ENCODE data around the gene OSBPL6.
A peak's percentile ranks its signal among the peaks of the same experiment; 100 is the strongest.
"Not testable (repeated sequence)": the region's sequence is repeated elsewhere in the genome, so short reads cannot be mapped to it uniquely, and the experiment has no call there.

OSBPL6 gene

DNA sequence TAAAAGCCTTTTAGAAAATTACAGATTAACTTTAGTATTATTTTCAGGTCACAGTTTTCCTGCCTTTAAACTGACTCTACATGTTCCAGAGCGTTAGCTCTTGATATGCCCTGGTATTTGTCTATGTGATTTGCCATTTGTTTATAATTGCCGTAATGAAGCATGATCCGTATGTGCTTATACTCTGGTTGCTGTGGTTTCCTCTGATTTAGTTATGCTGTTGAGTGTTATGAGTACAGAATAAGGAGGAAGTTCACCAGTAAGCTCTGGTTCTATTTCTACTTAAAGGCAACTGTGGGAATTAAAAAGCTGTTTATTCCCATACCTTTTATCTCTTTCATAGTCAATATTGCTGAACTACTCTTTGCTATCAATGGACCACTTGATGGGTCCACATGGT, 123.5 kb downstream of the OSBPL6 start:
- intact Hi-C loops (cut with DNase I), result no loop called here
- DNase-seq, result no peak

- no peak for DNase-seq
- intact Hi-C loops (cut with DNase I), result no loop called here
Observed at GRCh38 chr2:178320011-178320585, 125.8 kb downstream of the OSBPL6 start.

GRCh38 chr2:178322068-178322467, 127.8 kb downstream of the OSBPL6 start:
- intact Hi-C loops (cut with DNase I), result no loop called here

DNA sequence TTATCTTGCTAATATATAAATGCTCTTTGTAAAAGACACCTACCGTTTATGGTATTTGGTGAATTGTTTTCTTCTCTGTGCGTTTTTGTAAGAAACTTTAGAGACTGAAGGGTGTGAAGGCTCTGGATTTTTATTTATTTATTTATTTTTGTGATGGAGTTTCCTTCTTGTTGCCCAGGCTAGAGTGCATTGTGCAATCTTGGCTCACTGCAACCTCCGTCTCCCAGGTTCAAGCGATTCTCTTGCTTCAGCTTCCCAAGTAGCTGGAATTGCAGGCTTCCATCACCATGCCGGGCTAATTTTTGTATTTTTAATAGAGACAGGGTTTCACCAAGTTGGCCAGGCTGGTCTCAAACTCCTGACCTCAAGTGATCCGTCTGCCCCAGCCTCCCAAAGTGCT, 129.0 kb downstream of the OSBPL6 start:
- intact Hi-C loops (cut with DNase I); DNase-seq: not testable (repeated sequence)

More at GRCh38 chr2:178322068-178322467, 127.8 kb downstream of the OSBPL6 start:
- DNase-seq, result no peak

- intact Hi-C loops (cut with DNase I), result no loop called here
- DNase-seq, result peak in 6 of 42 donors; percentile 6 to 48 (median 16)
Observed at GRCh38 chr2:178324077-178324476, 129.8 kb downstream of the OSBPL6 start.

GRCh38 chr2:178325268-178325667, 131.0 kb downstream of the OSBPL6 start:
- intact Hi-C loops (cut with DNase I), result no loop called here
- DNase-seq, result no peak

DNA sequence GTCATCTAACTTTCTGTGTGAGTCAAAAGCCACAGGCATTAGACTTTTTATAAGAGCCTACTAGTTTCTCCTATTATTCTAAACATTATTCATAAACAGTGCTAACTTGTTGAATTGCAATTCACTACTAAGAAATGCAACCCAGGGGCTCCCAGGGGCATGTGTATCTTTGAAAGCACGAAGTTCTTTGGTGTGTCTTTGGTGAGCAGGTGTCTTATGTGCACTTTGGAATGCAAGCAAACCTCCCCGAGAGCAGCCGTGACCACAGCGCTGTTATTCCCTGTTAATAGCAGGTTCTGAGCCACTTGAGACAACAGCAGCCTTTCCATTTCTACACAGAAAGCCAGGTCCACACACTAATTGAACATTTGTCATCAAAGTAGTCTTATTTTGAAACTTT, 133.2 kb downstream of the OSBPL6 start:
- intact Hi-C loops (cut with DNase I), result no loop called here
- no peak for DNase-seq

- intact Hi-C loops (cut with DNase I), result no loop called here
- no peak for DNase-seq
Observed at GRCh38 chr2:178328037-178328436, 133.7 kb downstream of the OSBPL6 start.

DNA sequence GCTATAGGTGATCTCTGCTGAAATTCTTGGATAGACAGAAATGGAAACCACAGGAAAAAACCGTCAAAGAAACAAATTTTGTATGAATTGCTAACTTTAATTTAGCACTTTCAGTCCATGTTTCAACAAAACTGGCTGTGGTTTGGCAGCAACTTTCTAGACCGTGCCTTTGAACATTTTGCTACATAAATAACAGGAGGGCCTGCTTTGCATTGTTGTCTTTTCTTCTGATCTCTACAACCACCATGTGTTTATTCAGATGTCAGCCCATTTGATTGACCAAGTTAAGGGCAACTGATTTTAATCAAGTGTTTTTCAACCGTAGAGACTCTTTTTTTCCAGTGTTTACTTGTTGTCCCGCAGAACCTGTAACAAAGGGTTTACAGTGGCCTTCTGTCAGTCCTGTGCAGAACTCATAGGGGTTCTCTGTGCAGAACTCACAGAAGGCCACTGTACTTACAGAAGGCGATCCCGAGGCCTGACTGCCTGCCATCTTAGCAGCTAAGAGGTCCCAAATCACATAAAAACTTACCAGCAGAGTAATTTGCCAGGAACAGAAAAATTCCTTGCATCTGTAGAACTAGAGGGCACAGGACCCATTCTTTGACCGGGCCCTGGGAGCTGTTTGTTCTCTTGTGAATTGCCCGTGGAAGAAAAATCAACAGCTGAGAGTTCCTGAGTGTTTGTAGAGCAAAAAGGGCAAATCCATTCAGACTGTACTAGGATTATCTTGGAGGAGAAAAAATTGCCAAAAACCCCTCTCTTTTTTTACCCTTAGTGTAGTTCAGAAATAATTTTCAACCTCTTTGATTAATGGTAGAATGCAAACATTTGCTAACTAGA, 136.1 kb downstream of the OSBPL6 start:
- intact Hi-C loops (cut with DNase I), result no loop called here
- DNase-seq, result peak in 1 of 42 donors; percentile 16

- intact Hi-C loops (cut with DNase I), result no loop called here
- DNase-seq, result no peak
Observed at GRCh38 chr2:178331474-178332432, 137.4 kb downstream of the OSBPL6 start.

- intact Hi-C loops (cut with DNase I), result no loop called here
- no peak for DNase-seq
Observed at GRCh38 chr2:178333851-178334250, 139.5 kb downstream of the OSBPL6 start.

DNA sequence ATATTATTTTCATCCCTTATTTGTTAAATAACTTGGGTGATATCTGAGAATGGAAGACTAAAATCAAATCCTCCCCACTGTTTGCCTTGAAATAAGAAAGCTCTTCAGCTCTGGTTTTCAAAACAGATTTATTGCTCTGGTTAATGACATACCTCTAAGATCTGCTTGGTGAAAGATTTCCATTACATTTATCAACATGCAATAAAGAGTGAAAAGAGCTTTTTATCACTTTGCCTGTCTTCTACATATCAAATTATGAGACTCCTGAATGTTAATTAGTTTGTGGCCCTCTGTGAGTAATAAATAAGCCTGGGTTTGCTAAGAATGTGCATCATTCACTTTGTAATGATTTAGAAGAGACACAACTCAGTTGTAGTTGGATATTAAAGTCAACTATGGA, 140.9 kb downstream of the OSBPL6 start:
- no peak for DNase-seq
- intact Hi-C loops (cut with DNase I), result no loop called here

DNA sequence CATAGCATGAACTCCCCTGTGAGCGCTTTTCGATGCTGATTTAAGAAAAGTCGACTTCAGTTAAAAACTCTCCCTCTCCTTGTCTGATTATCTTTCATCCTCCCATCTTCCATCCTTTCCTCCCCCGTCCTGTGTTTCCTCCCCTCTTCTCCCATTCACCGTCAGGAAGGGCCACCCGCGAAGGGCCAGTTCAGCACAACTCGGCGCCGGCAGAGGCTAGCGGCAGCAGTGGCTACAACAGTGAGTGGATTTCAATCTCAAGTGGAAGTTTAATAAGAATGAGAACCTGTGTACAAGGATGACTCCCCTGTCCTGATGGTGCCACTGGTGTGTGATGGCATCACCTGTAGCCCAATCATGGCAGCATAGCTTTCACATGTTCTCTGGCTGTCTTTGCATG, 149.8 kb downstream of the OSBPL6 start:
- DNase-seq, result no peak
- intact Hi-C loops (cut with DNase I), result no loop called here

- intact Hi-C loops (cut with DNase I), result no loop called here
- no peak for DNase-seq
Observed at GRCh38 chr2:178345951-178346350, 151.6 kb downstream of the OSBPL6 start.

DNA sequence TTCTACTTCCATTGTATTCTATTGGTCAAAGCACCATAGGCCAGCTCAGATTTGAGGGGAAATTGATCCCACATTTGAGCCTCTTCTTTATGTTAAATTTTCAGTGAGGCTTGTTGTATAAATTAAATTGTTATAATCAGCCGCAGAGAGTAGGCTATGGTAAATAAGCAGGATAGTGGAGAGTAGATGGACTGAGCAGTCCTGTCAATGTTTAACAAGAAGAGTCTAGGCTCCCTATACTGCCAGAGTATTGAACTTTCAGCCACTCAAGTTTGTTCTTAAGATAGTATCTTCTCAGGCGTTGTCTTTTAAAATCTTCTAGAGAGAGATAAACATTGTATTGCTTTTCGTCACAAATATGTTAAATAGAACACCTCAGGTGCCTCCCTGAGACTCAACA, 155.7 kb downstream of the OSBPL6 start:
- intact Hi-C loops (cut with DNase I), result loop anchor here (10.0 kb wide), 1 partner anchor 1855 kb away; no protein-coding TSS in a partner anchor

DNA sequence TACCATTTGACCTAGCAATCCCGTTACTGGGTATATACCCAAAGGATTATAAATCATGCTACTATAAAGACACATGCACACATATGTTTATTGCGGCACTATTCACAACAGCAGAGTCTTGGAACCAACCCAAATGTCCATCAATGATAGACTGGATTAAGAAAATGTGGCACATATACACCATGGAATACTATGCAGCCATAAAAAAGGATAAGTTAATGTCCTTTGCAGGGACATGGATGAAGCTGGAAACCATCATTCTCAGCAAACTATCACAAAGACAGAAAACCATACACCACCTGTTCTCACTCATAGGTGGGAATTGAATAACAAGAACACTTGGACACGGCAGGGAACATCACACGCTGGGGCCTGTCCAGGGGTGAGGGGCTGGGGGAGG, 163.4 kb downstream of the OSBPL6 start:
- not testable (repeated sequence) for DNase-seq
- intact Hi-C loops (cut with DNase I), result loop anchor here (10.0 kb wide), 1 partner anchor 1863 kb away; no protein-coding TSS in a partner anchor

More for the DNA sequence above, 155.7 kb downstream of the OSBPL6 start:
- DNase-seq, result no peak

GRCh38 chr2:178359192-178359912, 165.0 kb downstream of the OSBPL6 start:
- no peak for DNase-seq
- intact Hi-C loops (cut with DNase I), result loop anchor here (10.0 kb wide), 1 partner anchor 1865 kb away; no protein-coding TSS in a partner anchor

- DNase-seq, result no peak
- intact Hi-C loops (cut with DNase I), result no loop called here
Observed at GRCh38 chr2:178361588-178361987, 167.3 kb downstream of the OSBPL6 start.

- no peak for DNase-seq
- intact Hi-C loops (cut with DNase I), result no loop called here
Observed at GRCh38 chr2:178363252-178363651, 168.9 kb downstream of the OSBPL6 start.

Measured in head of caudate nucleus (tissue), 42 donors.